IMR-90 (cell line): ENCODE measurements around the gene HMGCS2. TPM values are rescaled to one million over a fixed set of nuclear protein-coding genes. Genes with fewer than 3 reads are reported as not detected.
A peak's percentile ranks its signal among the peaks of the same experiment; 100 is the strongest.

ENCODE experiments used
- ATAC-seq: fragments of 200-7000 bp; cut with Tn5 transposase; 2 replicates; pipeline ENCODE4 v1.9.1; 2020; ENCODE audit warnings: low read depth, mild to moderate bottlenecking, moderate library complexity
- BruUV-seq: library from RNA; stranded (reverse); fragments of 400-500 nt; replicated peaks from 2 replicates; lab custom pipeline; 2021; lab: Mats Ljungman, UMichigan
- CTCF ChIA-PET: fragments of 300-600 bp; formaldehyde crosslinking; extraction: SDS; loops from one replicate; lab custom pipeline; 2021; ENCODE audit warnings: antibody characterized with exemption; lab: Yijun Ruan, JAX
- POLR2A ChIA-PET: fragments of 300-600 bp; sonication (Branson Sonifier 250); formaldehyde crosslinking; loops from one replicate; lab custom pipeline; 2022; ENCODE audit warnings: antibody characterized with exemption; ENCODE audit not compliant: unreplicated experiment; lab: Charles Lee
- DNase-seq: peaks from one replicate; pipeline ENCODE4 v3.0.0; 2013
- H2AFZ ChIP-seq: replicated peaks from 2 replicates; pipeline ENCODE3; 2013; ENCODE audit warnings: low read length, mild to moderate bottlenecking; ENCODE audit not compliant: poor library complexity
- H2AK5ac ChIP-seq: 2 replicates; pipeline ENCODE4 v1.6.1; 2013; ENCODE audit warnings: low read depth, low read length, inconsistent platforms
- H2AK9ac ChIP-seq: replicated peaks from 2 replicates; pipeline ENCODE3; 2013; ENCODE audit warnings: mild to moderate bottlenecking, low read depth, low read length, moderate library complexity; ENCODE audit not compliant: poor library complexity
- H2BK120ac ChIP-seq: 2 replicates; pipeline ENCODE4 v1.6.1; 2013; ENCODE audit warnings: low read depth, low read length, inconsistent platforms
- H2BK15ac ChIP-seq: 3 replicates; pipeline ENCODE4 v1.6.1; 2013; ENCODE audit warnings: low read depth, low read length, inconsistent platforms
- H2BK20ac ChIP-seq: 2 replicates; pipeline ENCODE4 v1.6.1; 2013; ENCODE audit warnings: low read depth, mild to moderate bottlenecking, inconsistent platforms, low read length, moderate library complexity
- H2BK5ac ChIP-seq: 2 replicates; pipeline ENCODE4 v1.6.1; 2013; ENCODE audit warnings: mild to moderate bottlenecking, low read depth, low read length, inconsistent platforms; ENCODE audit not compliant: poor library complexity, severe bottlenecking
- H3K14ac ChIP-seq: replicated peaks from 2 replicates; pipeline ENCODE4 v1.6.1; 2013; ENCODE audit warnings: low read depth, low read length, inconsistent platforms
- H3K18ac ChIP-seq: 2 replicates; pipeline ENCODE4 v1.6.1; 2013; ENCODE audit warnings: low read depth, low read length, control low read depth
- H3K23ac ChIP-seq: 2 replicates; pipeline ENCODE4 v1.6.1; 2013; ENCODE audit warnings: low read depth, low read length, inconsistent platforms
- H3K27ac ChIP-seq: 2 replicates; pipeline ENCODE4 v1.5.1; 2013; ENCODE audit warnings: mild to moderate bottlenecking, control low read depth, low read length; ENCODE audit not compliant: insufficient read depth
- H3K27me3 ChIP-seq: 2 replicates; pipeline ENCODE4 v1.6.1; 2013; ENCODE audit warnings: low read length; ENCODE audit not compliant: control insufficient read depth, insufficient read depth
- H3K36me3 ChIP-seq: 2 replicates; pipeline ENCODE4 v1.6.1; 2013; ENCODE audit warnings: low read length, mixed read lengths; ENCODE audit not compliant: control insufficient read depth, insufficient read depth
- H3K4ac ChIP-seq: 2 replicates; pipeline ENCODE4 v1.6.1; 2013; ENCODE audit warnings: low read depth, low read length, inconsistent platforms
- H3K4me1 ChIP-seq: 2 replicates; pipeline ENCODE4 v1.6.1; 2013; ENCODE audit warnings: low read length, mixed read lengths; ENCODE audit not compliant: control insufficient read depth, insufficient read depth
- H3K4me2 ChIP-seq: 2 replicates; pipeline ENCODE4 v1.6.1; 2013; ENCODE audit warnings: low read depth, mild to moderate bottlenecking, control low read depth, low read length, moderate library complexity
- H3K4me3 ChIP-seq: 2 replicates; pipeline ENCODE4 v1.5.1; 2013; ENCODE audit warnings: low read depth, mild to moderate bottlenecking, control low read depth, low read length, moderate library complexity; ENCODE audit not compliant: insufficient read depth
- H3K56ac ChIP-seq: 2 replicates; pipeline ENCODE4 v1.6.1; 2013; ENCODE audit warnings: low read length, inconsistent platforms; ENCODE audit not compliant: insufficient read depth; ENCODE audit errors: extremely low read depth
- H3K79me1 ChIP-seq, 2 experiments: 2 replicates each; pipeline ENCODE4 v1.6.1; 2013; ENCODE audit warnings: low read length in 2 of 2, inconsistent platforms in 1 of 2, low read depth in 1 of 2
- H3K9ac ChIP-seq: 2 replicates; pipeline ENCODE4 v1.6.1; 2013; ENCODE audit warnings: low read depth, low read length, control low read depth
- H3K9me1 ChIP-seq: 2 replicates; pipeline ENCODE4 v1.6.1; 2013; ENCODE audit warnings: low read length, inconsistent platforms; ENCODE audit not compliant: insufficient read depth
- H3K9me3 ChIP-seq: 2 replicates; pipeline ENCODE4 v1.6.1; 2013; ENCODE audit warnings: low read length; ENCODE audit not compliant: control insufficient read depth, insufficient read depth
- H4K20me1 ChIP-seq: 2 replicates; pipeline ENCODE4 v1.6.1; 2013; ENCODE audit warnings: low read length, inconsistent platforms; ENCODE audit not compliant: insufficient read depth
- H4K5ac ChIP-seq: 2 replicates; pipeline ENCODE4 v1.6.1; 2013; ENCODE audit warnings: mild to moderate bottlenecking, low read depth, low read length, control low read depth
- H4K8ac ChIP-seq, 2 experiments: 2 replicates each; pipeline ENCODE4 v1.6.1; 2013; ENCODE audit warnings: low read depth in 2 of 2, low read length in 2 of 2, control low read depth in 1 of 2, inconsistent platforms in 1 of 2
- H4K91ac ChIP-seq: 2 replicates; pipeline ENCODE4 v1.6.1; 2013; ENCODE audit warnings: low read depth, low read length, inconsistent platforms; ENCODE audit not compliant: insufficient read depth
- POLR2A ChIP-seq: IDR thresholded peaks from 2 replicates; pipeline ENCODE4 v1.6.1; 2012; ENCODE audit warnings: mild to moderate bottlenecking, low read depth, low read length
- USF2 ChIP-seq: fragments of 150-350 bp; IDR thresholded peaks from 2 replicates; pipeline ENCODE4 v1.6.1; 2017; ENCODE audit warnings: mild to moderate bottlenecking, antibody characterized with exemption, low read length, low read depth
- WGBS, 2 experiments: methylation state at CpG; one replicate each; pipeline versions ENCODE4 v1.1.5 to v1.1.7; 2013; ENCODE audit warnings: missing lambda C conversion rate in 2 of 2; ENCODE audit not compliant: insufficient read length in 1 of 2; ENCODE audit errors: extremely low coverage in 2 of 2; 5-methylcytosine and 5-hydroxymethylcytosine counted together
- dilution Hi-C: fragments of 300-500 bp; cut with HindIII; formaldehyde crosslinking; loops from one replicate; pipeline ENCODE4 v1.14.3; 2018; ENCODE audit warnings: low sequenced_read_pairs; ENCODE audit not compliant: unreplicated experiment
- in situ Hi-C: fragments of 300-500 bp; cut with MboI; formaldehyde crosslinking; loops from 3 replicates; pipeline ENCODE4 v1.14.3; 2019; ENCODE audit warnings: low sequenced_read_pairs, inconsistent platforms, mixed read lengths
- intact Hi-C: fragments of 100-400 bp; cut with micrococcal nuclease; formaldehyde crosslinking; loops from 2 replicates; pipeline ENCODE4 v1.10.0; 2022
- polyA plus RNA-seq, 3 experiments: library from polyadenylated mRNA; depleted of rRNA; stranded (reverse); fragments of >200 nt; gene quantifications; 2 replicates each; pipeline ENCODE4 v1.2.3, GENCODE V29; 2012; ENCODE audit warnings: low replicate concordance in 1 of 3
- total RNA-seq: library from RNA; depleted of rRNA; stranded (reverse); fragments of >200 nt; gene quantifications from 2 replicates; pipeline ENCODE4 v1.2.3, GENCODE V29; 2012

HMGCS2 gene
- total and polyA plus RNA-seq, 2 of the 4 experiments (the other 2 are of a cell fraction), result not detected

GRCh38 chr1:119816407-119816806 is 47.7 kb upstream of the HMGCS2 start:
- CTCF ChIA-PET, result interaction anchor here (0.6 to 0.9 kb wide), 2 partner anchors 50 to 57 kb away, joined by 3 to 6 read pairs; no protein-coding TSS in a partner anchor
- Histone ChIP-seq H3K36me3 (no peaks in the 10 kb centered on the region), H4K91ac (no peak overlapping the region; the same call in 1 of the 2 replicates), H3K79me1 (no peaks in the 10 kb centered on the region), H3K18ac (peak overlapping the region; percentile 34; the same call in 1 of the 2 replicates), H2AFZ (peak overlapping the region; percentile 73), H4K8ac (peak overlapping the region in 1 of 2 experiments; percentile 77; a peak in 3 of 4 replicates), H3K14ac (peak overlapping the region; percentile 91), H3K4me2 (no peak overlapping the region), H3K9me3 (no peaks in the 10 kb centered on the region), H4K5ac (no peak overlapping the region; the same call in 1 of the 2 replicates), H2BK5ac (peak overlapping the region; percentile 49), H3K9me1 (peaks cover 3% of the 10 kb centered on the region; the same call in 1 of the 2 replicates), H3K4ac (peak overlapping the region; percentile 25; the same call in 1 of the 2 replicates), H2BK15ac (peak overlapping the region; percentile 18), H2BK20ac (peak overlapping the region; percentile 88), H2AK5ac (peak overlapping the region; percentile 78), H2AK9ac (peak overlapping the region; percentile 68), H4K20me1 (no peaks in the 10 kb centered on the region), H3K4me3 (no peak overlapping the region), H3K27ac (no peak overlapping the region), H2BK120ac (peak overlapping the region; percentile 50), H3K9ac (no peak overlapping the region), H3K56ac (no peak overlapping the region), H3K4me1 (peaks cover 6% of the 10 kb centered on the region; the same call in 1 of the 2 replicates), H3K27me3 (no peaks in the 10 kb centered on the region), H3K23ac (peak overlapping the region; percentile 88; the same call in 1 of the 2 replicates)
- no TSS peak for BruUV-seq
- no CpG with 5 or more reads among the region's 2 CpGs for WGBS, 2 experiments
- intact Hi-C loops, result no loop called here
- DNase-seq (peak; percentile 58), ATAC-seq (peak; percentile 35; the same call in 1 of the 2 replicates)
- dilution Hi-C loops, result no loop called here
- in situ Hi-C loops, result loop anchor here (10.0 kb wide), 1 partner anchor 62 kb away; no protein-coding TSS in a partner anchor
- POLR2A ChIA-PET, result no interaction called here
- no peak for TF ChIP-seq POLR2A
- TF ChIP-seq USF2, result 0 out of 2 replicates have a peak, but pooled peaks have one; percentile 14
